A549 (cell line): ENCODE measurements around the gene C1GALT1. TPM values are rescaled to one million over a fixed set of nuclear protein-coding genes. Genes with fewer than 3 reads are reported as not detected.

Experiments used
- ATAC-seq, 2 experiments: fragments of 200-7000 bp in 1 of 2; fragments of >200 bp in 1 of 2; cut with Nextera tagmentation in 1 of 2; cut with Tn5 transposase in 1 of 2; 3 replicates each; pipeline versions ENCODE4 v1.8.0 to v1.9.1; 2018 to 2020; ENCODE audit warnings: mild to moderate bottlenecking in 1 of 2, moderate library complexity in 1 of 2
- CTCF ChIA-PET: fragments of 300-600 bp; sonication (Branson Sonifier 250); formaldehyde crosslinking; extraction: SDS; loops from one replicate; lab custom pipeline; 2021; ENCODE audit warnings: antibody characterized with exemption, inconsistent platforms; lab: Yijun Ruan, JAX
- POLR2A ChIA-PET: fragments of 350-600 bp; formaldehyde crosslinking; extraction: SDS; loops from one replicate; lab custom pipeline; 2021; ENCODE audit warnings: antibody characterized with exemption, inconsistent platforms; lab: Yijun Ruan, JAX
- DNase-seq, 2 experiments: peaks; one replicate each; pipeline versions ENCODE4 v3.0.0 to v3.0.0-alpha.2; 2011 to 2016; ENCODE audit warnings: low read depth in 1 of 2, low spot score in 1 of 2
- FAIRE-seq: peaks from 2 replicates; lab custom pipeline; 2011; peaks lifted over from hg19 to GRCh38; lab: Jason Lieb, UNC
- H3K27ac ChIP-seq, 2 experiments: fragments of >200 bp; sonication (Bioruptor Twin); formaldehyde crosslinking; 3 replicates each; pipeline ENCODE4 v1.5.1; 2016 to 2017
- H3K4me1 ChIP-seq: fragments of >200 bp; sonication (Bioruptor Twin); formaldehyde crosslinking; 3 replicates; pipeline ENCODE4 v1.6.1; 2016
- H3K4me2 ChIP-seq: fragments of >200 bp; sonication (Bioruptor Twin); formaldehyde crosslinking; 3 replicates; pipeline ENCODE4 v1.6.1; 2016
- H3K4me3 ChIP-seq: fragments of >200 bp; sonication (Bioruptor Twin); formaldehyde crosslinking; 3 replicates; pipeline ENCODE4 v1.5.1; 2016
- H3K9me3 ChIP-seq: fragments of >200 bp; sonication (Bioruptor Twin); formaldehyde crosslinking; 3 replicates; pipeline ENCODE4 v1.6.1; 2016
- CEBPB ChIP-seq, 2 experiments: fragments of >200 bp in 1 of 2; sonication (Bioruptor Twin) in 1 of 2; formaldehyde crosslinking in 1 of 2; IDR thresholded peaks; 2 replicates each; pipeline ENCODE4 v1.6.1; 2012 to 2016
- EHMT2 ChIP-seq: fragments of 200-600 bp; sonication (generic); IDR thresholded peaks from 2 replicates; pipeline ENCODE4 v1.6.1; 2016; ENCODE audit warnings: antibody characterized with exemption, low read depth, mild to moderate bottlenecking, moderate library complexity
- ELK1 ChIP-seq: fragments of 150-350 bp; IDR thresholded peaks from 2 replicates; pipeline ENCODE4 v1.6.1; 2014; ENCODE audit warnings: low read depth, mild to moderate bottlenecking, low read length
- EP300 ChIP-seq, 2 experiments: fragments of >200 bp; sonication (Bioruptor Twin); formaldehyde crosslinking; IDR thresholded peaks; 2 replicates in 1 of 2; 3 replicates in 1 of 2; pipeline ENCODE4 v1.6.1; 2016 to 2017
- FOXS1 ChIP-seq: fragments of 250-450 bp; sonication (Bioruptor Pico); IDR thresholded peaks from 2 replicates; pipeline ENCODE4 v1.5.0; 2020; ENCODE audit warnings: mild to moderate bottlenecking, moderate library complexity
- GATA3 ChIP-seq: IDR thresholded peaks from 2 replicates; pipeline ENCODE4 v1.6.1; 2012; ENCODE audit warnings: borderline replicate concordance
- HOXB5 ChIP-seq: fragments of 250-450 bp; sonication (Bioruptor Pico); IDR thresholded peaks from 2 replicates; pipeline ENCODE4 v1.5.0; 2020; ENCODE audit warnings: mild to moderate bottlenecking, moderate library complexity
- KDM1A ChIP-seq: fragments of 200-600 bp; sonication (generic); IDR thresholded peaks from 2 replicates; pipeline ENCODE4 v1.6.1; 2016; ENCODE audit warnings: low read depth, mild to moderate bottlenecking
- MAX ChIP-seq: IDR thresholded peaks from 2 replicates; pipeline ENCODE4 v1.6.1; 2012
- MAZ ChIP-seq: fragments of 150-350 bp; IDR thresholded peaks from 2 replicates; pipeline ENCODE4 v1.6.1; 2014; ENCODE audit warnings: antibody characterized with exemption, low read depth, low read length, borderline replicate concordance
- NFE2L2 ChIP-seq: fragments of 150-350 bp; conservative IDR thresholded peaks from 2 replicates; pipeline ENCODE4 v1.6.1; 2014; ENCODE audit warnings: low read length
- NPAS2 ChIP-seq: fragments of 250-450 bp; sonication (Bioruptor Pico); IDR thresholded peaks from 2 replicates; pipeline ENCODE4 v1.8.0; 2022; ENCODE audit warnings: mild to moderate bottlenecking, moderate library complexity, borderline replicate concordance
- NR3C1 ChIP-seq: fragments of >200 bp; sonication (Bioruptor Twin); formaldehyde crosslinking; IDR thresholded peaks from 3 replicates; pipeline ENCODE4 v1.6.1; 2017
- PBX3 ChIP-seq: IDR thresholded peaks from 2 replicates; pipeline ENCODE4 v1.6.1; 2012
- PHF8 ChIP-seq: fragments of 200-600 bp; sonication (generic); IDR thresholded peaks from 2 replicates; pipeline ENCODE4 v1.6.1; 2016; ENCODE audit warnings: low read depth, mild to moderate bottlenecking, antibody characterized with exemption, moderate library complexity, borderline replicate concordance
- POLR2A ChIP-seq: IDR thresholded peaks from 2 replicates; pipeline ENCODE4 v1.6.1; 2012; ENCODE audit warnings: mild to moderate bottlenecking, low read length
- REST ChIP-seq: fragments of 200-600 bp; sonication (generic); IDR thresholded peaks from 2 replicates; pipeline ENCODE4 v1.6.1; 2016; ENCODE audit warnings: antibody characterized with exemption, mild to moderate bottlenecking, moderate library complexity
- RFX5 ChIP-seq: fragments of 450-650 bp; IDR thresholded peaks from 2 replicates; pipeline ENCODE4 v1.7.1; 2014; ENCODE audit warnings: antibody characterized with exemption, mild to moderate bottlenecking, moderate library complexity
- SREBF2 ChIP-seq: fragments of 450-650 bp; IDR thresholded peaks from 2 replicates; pipeline ENCODE4 v1.6.1; 2014; ENCODE audit warnings: mild to moderate bottlenecking, moderate library complexity
- USF2 ChIP-seq: fragments of 450-650 bp; IDR thresholded peaks from 2 replicates; pipeline ENCODE4 v1.6.1; 2014; ENCODE audit warnings: antibody characterized with exemption
- ZC3H11A ChIP-seq: fragments of 450-650 bp; IDR thresholded peaks from 2 replicates; pipeline ENCODE4 v1.6.1; 2014; ENCODE audit warnings: antibody characterized with exemption, mild to moderate bottlenecking
- ZNF302 ChIP-seq: fragments of 250-450 bp; sonication (Bioruptor Pico); IDR thresholded peaks from 2 replicates; pipeline ENCODE4 v1.9.0; 2021; ENCODE audit warnings: inconsistent platforms, mild to moderate bottlenecking, moderate library complexity
- WGBS: methylation state at CpG from one replicate; pipeline ENCODE4 v1.1.6; 2017; ENCODE audit errors: missing lambda C conversion rate; 5-methylcytosine and 5-hydroxymethylcytosine counted together
- polyA plus RNA-seq, 4 experiments: library from polyadenylated mRNA; depleted of rRNA in 3 of 4; stranded (reverse); fragments of >200 nt; fragmentation: RNase III in 1 of 4; extraction: RNeasy Plus Mini Kit Qiagen cat#74134 plus additional on column Dnase treatment in 1 of 4; gene quantifications; 2 replicates in 3 of 4; 3 replicates in 1 of 4; pipeline ENCODE4 v1.2.3, GENCODE V29; 2011 to 2017
- TF ChIP-seq, protein P1 (sequence below): fragments of 250-450 bp; sonication (Bioruptor Pico); IDR thresholded peaks from 2 replicates; pipeline ENCODE4 v1.5.0; 2020; ENCODE audit warnings: low read depth, mild to moderate bottlenecking, moderate library complexity
- TF ChIP-seq, protein P2 (sequence below): fragments of >200 bp; sonication (Bioruptor Twin); formaldehyde crosslinking; IDR thresholded peaks from 2 replicates; pipeline ENCODE4 v1.6.1; 2016

Gene C1GALT1
- polyA plus RNA-seq, 2 of the 4 experiments (the other 2 are of a cell fraction) = 24.1 to 50.1 TPM

DNA sequence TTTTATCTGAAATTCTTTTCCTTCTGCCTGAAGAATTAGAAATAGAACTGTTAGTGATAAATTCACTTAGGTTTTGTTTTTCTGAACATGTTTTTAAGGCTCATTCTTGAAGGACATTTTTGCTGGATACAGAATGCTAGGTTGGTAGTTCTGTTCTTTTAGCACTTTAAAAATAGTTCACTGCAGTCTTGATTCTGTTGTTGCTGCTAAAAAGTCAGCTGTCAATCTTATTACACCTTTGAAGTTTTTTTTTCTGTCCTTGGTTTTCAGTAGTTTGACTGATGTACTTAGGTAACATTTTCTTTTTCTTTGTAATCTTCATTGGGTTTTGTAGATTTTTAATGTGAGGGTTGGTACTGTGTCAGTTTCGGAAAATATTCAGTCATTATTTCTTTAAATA is 48.7 kb downstream of the C1GALT1 start (continued):
- TF ChIP-seq, protein P1, sequence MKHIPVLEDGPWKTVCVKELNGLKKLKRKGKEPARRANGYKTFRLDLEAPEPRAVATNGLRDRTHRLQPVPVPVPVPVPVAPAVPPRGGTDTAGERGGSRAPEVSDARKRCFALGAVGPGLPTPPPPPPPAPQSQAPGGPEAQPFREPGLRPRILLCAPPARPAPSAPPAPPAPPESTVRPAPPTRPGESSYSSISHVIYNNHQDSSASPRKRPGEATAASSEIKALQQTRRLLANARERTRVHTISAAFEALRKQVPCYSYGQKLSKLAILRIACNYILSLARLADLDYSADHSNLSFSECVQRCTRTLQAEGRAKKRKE (CRISPR knock-in tag) = no peak
- TF ChIP-seq NR3C1 (no peak), EHMT2 (no peak), EP300 (IDR thresholded peaks at IDR 0.05) (no peak), NFE2L2 (no peak)
- TF ChIP-seq, all 56 proteins: peak for 0

DNA sequence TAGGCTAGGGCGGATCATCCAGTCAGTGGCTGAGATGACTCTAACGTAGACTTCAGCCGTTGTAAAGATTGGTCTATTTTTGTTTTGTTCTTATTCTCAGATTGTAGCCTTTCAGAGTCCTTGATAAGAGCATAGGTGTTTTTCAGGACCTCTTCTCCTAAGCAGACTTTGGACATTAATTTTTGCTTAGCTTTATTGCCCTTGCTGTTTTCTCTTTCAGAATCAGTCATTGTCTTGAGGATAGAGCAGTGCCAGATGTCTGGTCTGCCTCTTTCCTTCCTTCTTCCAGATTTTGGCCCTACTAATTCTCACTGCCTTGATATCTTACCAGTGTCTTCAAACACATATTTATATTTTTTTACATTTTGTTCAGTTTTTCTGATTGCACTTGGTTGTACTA is 49.5 kb downstream of the C1GALT1 start:
- WGBS = 93% methylated on average over 3 of the region's 3 CpGs
- POLR2A ChIA-PET = no interaction called here
- TF ChIP-seq HOXB5 = no peak
- TF ChIP-seq KDM1A = no peak
- no peak for TF ChIP-seq ELK1
- TF ChIP-seq MAZ = no peak
- no peak for TF ChIP-seq PHF8
- TF ChIP-seq PBX3 = no peak
- no peak for TF ChIP-seq POLR2A
- Histone ChIP-seq H3K4me1 (no peaks in the 10 kb centered on the region), H3K4me3 (no peak overlapping the region), H3K4me2 (no peak overlapping the region), H3K9me3 (0 out of 3 replicates have a peak, but pooled peaks cover 8% of the 10 kb centered on the region), H3K27ac (no peak overlapping the region)
- CTCF ChIA-PET = interaction anchor here (0.7 to 1.6 kb wide), 2 partner anchors 10 to 129 kb away, joined by 3 to 5 read pairs; no protein-coding TSS in a partner anchor
- FAIRE-seq (no peak), DNase-seq (no peak), ATAC-seq (no peak)

- no peaks in the 10 kb centered on the region for H3K4me1 ChIP-seq
- WGBS = 96% methylated on average over 3 of the region's 3 CpGs
- TF ChIP-seq SREBF2 (no peak), EP300 (IDR thresholded peaks at IDR 0.05) (no peak), GATA3 (no peak), ZC3H11A (no peak), CEBPB (IDR thresholded peaks at IDR 0.05) (no peak), REST (no peak), PHF8 (no peak), ELK1 (no peak), RFX5 (no peak), NPAS2 (CRISPR knock-in tag) (no peak), ZNF302 (CRISPR knock-in tag) (no peak), MAX (no peak), USF2 (no peak), FOXS1 (CRISPR knock-in tag) (no peak)
- TF ChIP-seq, protein P2, sequence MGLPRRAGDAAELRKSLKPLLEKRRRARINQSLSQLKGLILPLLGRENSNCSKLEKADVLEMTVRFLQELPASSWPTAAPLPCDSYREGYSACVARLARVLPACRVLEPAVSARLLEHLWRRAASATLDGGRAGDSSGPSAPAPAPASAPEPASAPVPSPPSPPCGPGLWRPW = no peak
- POLR2A ChIA-PET = no interaction called here
- no peak overlapping the region for H3K27ac ChIP-seq
- no peak overlapping the region for H3K4me2 ChIP-seq
- H3K4me3 ChIP-seq = no peak overlapping the region
- ATAC-seq (no peak), DNase-seq (no peak), FAIRE-seq (no peak)
- H3K9me3 ChIP-seq = 0 out of 3 replicates have a peak, but pooled peaks cover 8% of the 10 kb centered on the region
- CTCF ChIA-PET = interaction anchor here (0.9 kb wide), 1 partner anchor 28 kb away, joined by 4 read pairs; no protein-coding TSS in a partner anchor
These were observed 53.0 kb downstream of the C1GALT1 start for GRCh38 chr7:7235347-7235746.
